Ecto neural progenitor cell (in vitro differentiated cells): Measurements from ENCODE around the gene FAAP20.

ENCODE experiments used
- DNase-seq: peaks from one replicate; pipeline ENCODE4 v3.0.0-alpha.2; 2018; ENCODE audit warnings: low spot score

Gene FAAP20

GRCh38 chr1:2177946-2178538 is 16.5 kb downstream of the FAAP20 start:
- DNase-seq: no peak

- DNase-seq: no peak
Observed at GRCh38 chr1:2177541-2177940, 17.0 kb downstream of the FAAP20 start.

- DNase-seq: no peak
Observed at GRCh38 chr1:2176615-2177014, 18.0 kb downstream of the FAAP20 start.

GRCh38 chr1:2175681-2176454 is 18.7 kb downstream of the FAAP20 start:
- DNase-seq: no peak

GRCh38 chr1:2175055-2175414 is 19.5 kb downstream of the FAAP20 start:
- no peak for DNase-seq

- peak; percentile 83 for DNase-seq
Observed at GRCh38 chr1:2174348-2175054, 20.1 kb downstream of the FAAP20 start.

- no peak for DNase-seq
Observed at GRCh38 chr1:2173546-2174347, 20.8 kb downstream of the FAAP20 start.

GRCh38 chr1:2172551-2173146 is 21.9 kb downstream of the FAAP20 start:
- DNase-seq: no peak

GRCh38 chr1:2172012-2172411 is 22.6 kb downstream of the FAAP20 start:
- no peak for DNase-seq

- DNase-seq: no peak
Observed at GRCh38 chr1:2170211-2170610, 24.4 kb downstream of the FAAP20 start.

GRCh38 chr1:2169200-2169836 is 25.3 kb downstream of the FAAP20 start:
- no peak for DNase-seq

GRCh38 chr1:2168535-2168934 is 26.0 kb downstream of the FAAP20 start:
- no peak for DNase-seq

- no peak for DNase-seq
Observed at GRCh38 chr1:2168090-2168489, 26.5 kb downstream of the FAAP20 start.

- no peak for DNase-seq
Observed at GRCh38 chr1:2166695-2167094, 27.9 kb downstream of the FAAP20 start.

GRCh38 chr1:2166254-2166653 is 28.3 kb downstream of the FAAP20 start:
- no peak for DNase-seq

GRCh38 chr1:2165646-2166045 is 28.9 kb downstream of the FAAP20 start:
- DNase-seq: no peak

GRCh38 chr1:2163205-2163604 is 31.4 kb downstream of the FAAP20 start:
- DNase-seq: no peak

GRCh38 chr1:2160451-2161300 is 33.9 kb downstream of the FAAP20 start:
- DNase-seq: no peak

- DNase-seq: no peak
Observed at GRCh38 chr1:2159124-2159523, 35.4 kb downstream of the FAAP20 start.

- DNase-seq: no peak
Observed at GRCh38 chr1:2158272-2158671, 36.3 kb downstream of the FAAP20 start.

GRCh38 chr1:2157856-2158255 is 36.7 kb downstream of the FAAP20 start:
- DNase-seq: no peak
